GM20000 (cell line): ENCODE results near the gene PCMT1.

Experiments
- DNase-seq: peaks from one replicate; pipeline ENCODE4 v3.0.0; 2012; ENCODE audit warnings: low spot score
- CTCF ChIP-seq: IDR thresholded peaks from 2 replicates; pipeline ENCODE4 v1.5.1; 2012; ENCODE audit warnings: mild to moderate bottlenecking, control low read depth; ENCODE audit errors: extremely low read depth, missing control alignments

The PCMT1 gene

GRCh38 chr6:149719531-149719930 is 30.0 kb upstream of the PCMT1 start:
- no peak for DNase-seq
- TF ChIP-seq CTCF, result no peak

GRCh38 chr6:149723262-149723661 is 26.3 kb upstream of the PCMT1 start:
- no peak for TF ChIP-seq CTCF
- DNase-seq, result no peak

GRCh38 chr6:149723771-149724417 is 25.6 kb upstream of the PCMT1 start:
- DNase-seq, result no peak
- TF ChIP-seq CTCF, result peak; percentile 31

- no peak for TF ChIP-seq CTCF
These were observed 23.8 kb upstream of the PCMT1 start for GRCh38 chr6:149725785-149726184.

GRCh38 chr6:149727793-149728498 is 21.6 kb upstream of the PCMT1 start:
- no peak for DNase-seq
- TF ChIP-seq CTCF, result no peak

More at GRCh38 chr6:149725785-149726184, 23.8 kb upstream of the PCMT1 start:
- no peak for DNase-seq

GRCh38 chr6:149728499-149729234 is 20.9 kb upstream of the PCMT1 start:
- no peak for DNase-seq
- no peak for TF ChIP-seq CTCF

GRCh38 chr6:149729824-149730223 is 19.7 kb upstream of the PCMT1 start:
- DNase-seq, result no peak
- TF ChIP-seq CTCF, result no peak
